ENCODE results near the gene COL18A1. TPM values are rescaled to one million over a fixed set of nuclear protein-coding genes. Genes with fewer than 3 reads are reported as not detected.
A peak's percentile ranks its signal among the peaks of the same experiment; 100 is the strongest.
"Not testable (repeated sequence)": the region's sequence is repeated elsewhere in the genome, so short reads cannot be mapped to it uniquely, and the experiment has no call there.

Gene COL18A1
- polyA plus RNA-seq, 1 of the 3 experiments (the other 2 are of a cell fraction): 118 TPM

DNA sequence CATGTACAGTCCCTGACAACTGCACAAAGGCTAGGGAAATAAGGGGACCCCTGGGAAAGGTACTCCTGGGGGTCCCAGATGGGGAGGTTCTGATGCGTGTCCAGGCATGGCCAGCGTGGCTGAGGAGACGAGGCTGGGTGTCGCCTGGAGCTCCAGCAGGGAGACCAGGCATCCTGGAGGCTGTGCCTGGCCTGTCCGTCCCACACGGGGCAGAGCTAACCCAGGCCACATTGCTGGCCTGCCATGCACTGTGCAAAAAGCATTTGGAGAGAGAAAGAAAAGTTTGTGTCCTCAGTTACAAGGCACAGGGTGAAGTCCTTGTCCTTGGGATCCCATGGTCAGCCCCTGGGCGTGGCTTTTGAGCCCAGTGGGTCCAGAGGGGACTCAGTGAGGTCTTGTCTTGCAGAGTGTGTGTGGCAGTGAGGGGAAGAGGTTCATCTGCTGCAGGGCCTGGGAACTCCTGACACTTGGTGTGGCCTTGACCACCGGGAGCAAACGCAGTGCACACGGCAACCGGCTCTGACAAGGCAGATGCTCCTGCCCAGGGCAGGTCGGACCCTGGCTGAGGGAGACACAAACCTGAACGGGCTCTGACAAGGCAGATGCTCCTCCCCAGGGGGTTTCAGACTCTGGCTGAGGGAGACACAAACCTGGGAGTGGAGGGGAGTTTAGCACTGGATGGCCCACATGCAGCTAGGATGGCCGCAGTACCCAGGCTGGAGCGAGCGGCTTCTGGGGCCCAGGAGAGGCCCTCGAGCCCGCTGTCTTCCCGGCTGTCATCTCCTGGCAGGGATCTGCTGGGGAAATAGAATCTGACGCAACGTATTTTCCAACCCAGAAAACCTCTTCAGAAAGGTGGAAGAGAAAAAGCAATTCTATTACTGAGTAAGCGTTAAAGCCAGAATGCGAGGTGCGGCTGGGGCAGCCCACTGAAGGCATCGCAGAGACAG lies 37.3 kb upstream of the COL18A1 start:
- peak overlapping the region; percentile 77 to 100 for H3K27ac ChIP-seq (ENCODE audit: low read depth in 2 of 2, low read length in 1 of 2)
- peak overlapping the region; percentile 55; the same call in 1 of the 2 replicates for H3K9ac ChIP-seq

DNA sequence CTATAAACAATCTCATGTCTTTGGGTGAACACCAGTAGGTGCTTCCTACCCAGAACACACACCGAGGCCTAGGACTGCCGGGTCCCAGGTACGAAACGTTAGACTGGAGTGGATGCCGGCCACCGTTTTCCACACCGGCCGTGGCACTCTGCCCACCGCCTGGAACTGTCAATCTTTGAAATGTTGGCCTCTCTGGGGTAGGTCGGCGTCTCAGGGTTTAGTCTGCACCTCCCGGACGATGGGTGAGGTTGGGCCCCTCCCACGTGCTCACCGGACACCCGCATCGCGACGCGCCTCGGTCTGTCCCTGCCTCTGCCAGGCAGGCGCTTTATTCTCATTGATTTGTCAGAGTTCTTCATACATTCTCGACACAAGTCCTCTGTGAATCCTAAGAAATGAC lies 35.9 kb upstream of the COL18A1 start:
- Histone ChIP-seq H3K79me2 (ENCODE audit: insufficient read depth) (peaks cover 12% of the 10 kb centered on the region; the same call in 1 of the 2 replicates), H3K4me1 (ENCODE audit: control insufficient read depth in 1 of 2, insufficient read depth in 2 of 2, low read depth in 1 of 2, low read length in 1 of 2) (peaks cover 15 to 30% of the 10 kb centered on the region in 2 experiments; a peak in 3 of 4 replicates), H3F3A (replicated peaks; ENCODE audit: insufficient read depth) (peaks cover 24% of the 10 kb centered on the region)
- H3K9ac ChIP-seq; H3K27ac ChIP-seq (ENCODE audit: low read depth in 2 of 2, low read length in 1 of 2); CTCF ChIA-PET; H3K9me2 ChIP-seq; H3K9me3 ChIP-seq; H3K27me3 ChIP-seq (ENCODE audit: insufficient read depth); H3K4me3 ChIP-seq (ENCODE audit: low read depth in 2 of 2, low read length in 1 of 2); DNase-seq; H3K4me2 ChIP-seq; H3K36me3 ChIP-seq (replicated peaks in 1 of 2; ENCODE audit: control insufficient read depth in 1 of 2, insufficient read depth in 2 of 2, low read length in 1 of 2); H2AFZ ChIP-seq (ENCODE audit: low read depth); H4K20me1 ChIP-seq (ENCODE audit: insufficient read depth); POLR2A ChIA-PET: not testable (repeated sequence)
- WGBS (ENCODE audit: low lambda C conversion rate): 93% methylated on average over 12 of the region's 23 CpGs

More for the DNA sequence above, 37.3 kb upstream of the COL18A1 start:
- ChIA-PET CTCF (no interaction called here), POLR2A (no interaction called here)
- H3K4me3 ChIP-seq (ENCODE audit: low read depth in 2 of 2, low read length in 1 of 2): no peak overlapping the region
- TF ChIP-seq SIN3A (IDR thresholded peaks at IDR 0.05; ENCODE audit: borderline replicate concordance, low read depth, low read length) (no peak), FOXJ3 (CRISPR knock-in tag; IDR thresholded peaks at IDR 0.05) (no peak), GATA2 (CRISPR knock-in tag; IDR thresholded peaks at IDR 0.05) (no peak), RCOR1 (IDR thresholded peaks at IDR 0.05; ENCODE audit: low read length) (no peak), NRF1 (IDR thresholded peaks at IDR 0.05; ENCODE audit: low read depth, low read length) (no peak), SMC3 (IDR thresholded peaks at IDR 0.05; ENCODE audit: low read depth, low read length) (no peak), FOXM1 (IDR thresholded peaks at IDR 0.05; ENCODE audit: low read depth) (no peak)
- TF ChIP-seq, protein P1, sequence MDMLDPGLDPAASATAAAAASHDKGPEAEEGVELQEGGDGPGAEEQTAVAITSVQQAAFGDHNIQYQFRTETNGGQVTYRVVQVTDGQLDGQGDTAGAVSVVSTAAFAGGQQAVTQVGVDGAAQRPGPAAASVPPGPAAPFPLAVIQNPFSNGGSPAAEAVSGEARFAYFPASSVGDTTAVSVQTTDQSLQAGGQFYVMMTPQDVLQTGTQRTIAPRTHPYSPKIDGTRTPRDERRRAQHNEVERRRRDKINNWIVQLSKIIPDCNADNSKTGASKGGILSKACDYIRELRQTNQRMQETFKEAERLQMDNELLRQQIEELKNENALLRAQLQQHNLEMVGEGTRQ (IDR thresholded peaks at IDR 0.05; ENCODE audit: borderline replicate concordance, low read depth, low read length): no peak
- TF ChIP-seq, protein P2, sequence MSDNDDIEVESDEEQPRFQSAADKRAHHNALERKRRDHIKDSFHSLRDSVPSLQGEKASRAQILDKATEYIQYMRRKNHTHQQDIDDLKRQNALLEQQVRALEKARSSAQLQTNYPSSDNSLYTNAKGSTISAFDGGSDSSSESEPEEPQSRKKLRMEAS (IDR thresholded peaks at IDR 0.05; ENCODE audit: low read depth): no peak
- TF ChIP-seq, protein P3, sequence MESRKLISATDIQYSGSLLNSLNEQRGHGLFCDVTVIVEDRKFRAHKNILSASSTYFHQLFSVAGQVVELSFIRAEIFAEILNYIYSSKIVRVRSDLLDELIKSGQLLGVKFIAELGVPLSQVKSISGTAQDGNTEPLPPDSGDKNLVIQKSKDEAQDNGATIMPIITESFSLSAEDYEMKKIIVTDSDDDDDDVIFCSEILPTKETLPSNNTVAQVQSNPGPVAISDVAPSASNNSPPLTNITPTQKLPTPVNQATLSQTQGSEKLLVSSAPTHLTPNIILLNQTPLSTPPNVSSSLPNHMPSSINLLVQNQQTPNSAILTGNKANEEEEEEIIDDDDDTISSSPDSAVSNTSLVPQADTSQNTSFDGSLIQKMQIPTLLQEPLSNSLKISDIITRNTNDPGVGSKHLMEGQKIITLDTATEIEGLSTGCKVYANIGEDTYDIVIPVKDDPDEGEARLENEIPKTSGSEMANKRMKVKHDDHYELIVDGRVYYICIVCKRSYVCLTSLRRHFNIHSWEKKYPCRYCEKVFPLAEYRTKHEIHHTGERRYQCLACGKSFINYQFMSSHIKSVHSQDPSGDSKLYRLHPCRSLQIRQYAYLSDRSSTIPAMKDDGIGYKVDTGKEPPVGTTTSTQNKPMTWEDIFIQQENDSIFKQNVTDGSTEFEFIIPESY (IDR thresholded peaks at IDR 0.05; ENCODE audit: borderline replicate concordance, low read depth): no peak
- no peaks in the 10 kb centered on the region for H4K20me1 ChIP-seq (ENCODE audit: insufficient read depth)
- peaks cover 19 to 30% of the 10 kb centered on the region in 2 experiments; a peak in 3 of 4 replicates for H3K4me1 ChIP-seq (ENCODE audit: control insufficient read depth in 1 of 2, insufficient read depth in 2 of 2, low read depth in 1 of 2, low read length in 1 of 2)
- DNase-seq: peak; percentile 64
- peaks cover 0 to 4% of the 10 kb centered on the region in 2 experiments for H3K36me3 ChIP-seq (replicated peaks in 1 of 2; ENCODE audit: control insufficient read depth in 1 of 2, insufficient read depth in 2 of 2, low read length in 1 of 2)
- peak overlapping the region; percentile 53; the same call in 1 of the 2 replicates for H3K4me2 ChIP-seq
- no peaks in the 10 kb centered on the region for H3K27me3 ChIP-seq (ENCODE audit: insufficient read depth)
- no peaks in the 10 kb centered on the region for H3K9me3 ChIP-seq
- H3F3A ChIP-seq (replicated peaks; ENCODE audit: insufficient read depth): peaks cover 33% of the 10 kb centered on the region
- no peaks in the 10 kb centered on the region for H3K9me2 ChIP-seq
- H3K79me2 ChIP-seq (ENCODE audit: insufficient read depth): peaks cover 12% of the 10 kb centered on the region; the same call in 1 of the 2 replicates
- WGBS (ENCODE audit: low lambda C conversion rate): 88% methylated on average over 19 of the region's 25 CpGs
- H2AFZ ChIP-seq (ENCODE audit: low read depth): no peak overlapping the region
